HEK293T (cell line): ENCODE data around the gene MYF6.

Experiments used
- CTBP1 ChIP-seq: fragments of 450-650 bp; IDR thresholded peaks from 2 replicates; pipeline ENCODE4 v1.6.1; 2016; ENCODE audit warnings: borderline replicate concordance
- TARDBP ChIP-seq: fragments of 450-650 bp; IDR thresholded peaks from 2 replicates; pipeline ENCODE4 v1.6.1; 2016

DNA sequence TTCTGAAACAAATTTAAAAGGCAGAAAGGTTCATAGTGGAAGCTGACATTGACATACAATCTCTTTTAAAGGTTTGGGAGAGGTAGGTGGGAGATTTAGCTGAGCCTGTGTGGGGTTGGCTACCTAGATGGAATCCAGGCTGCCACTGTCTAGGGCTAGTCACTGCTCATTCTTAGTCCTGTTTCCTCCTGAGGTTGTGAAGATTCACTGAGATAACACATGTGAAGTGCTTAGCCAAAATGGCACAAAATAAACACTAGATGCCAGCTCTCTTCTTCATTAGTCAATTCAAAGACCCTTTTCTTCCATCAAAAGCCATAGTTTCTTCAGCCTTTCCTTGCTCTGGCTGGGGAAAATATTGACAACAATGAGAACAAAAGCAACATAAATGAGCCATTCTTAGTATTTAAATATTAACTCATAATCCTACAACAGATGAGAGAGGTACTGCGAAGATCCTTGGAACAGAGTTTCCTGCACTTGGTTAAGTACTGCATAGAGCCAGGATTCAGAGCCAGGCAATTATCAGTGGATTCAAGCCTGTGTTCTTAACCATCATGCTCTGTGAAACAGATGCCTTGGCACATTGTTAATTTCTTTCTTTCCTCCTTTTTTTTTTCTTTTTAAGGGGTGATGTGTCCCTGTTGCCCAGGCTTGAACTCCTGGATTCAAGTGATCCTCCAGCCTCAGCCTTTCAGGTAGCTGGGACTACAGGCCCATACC lies 3.5 kb downstream of the MYF6 start:
- TF ChIP-seq CTBP1 (no peak), TARDBP (no peak)
